Neuronal stem cell (in vitro differentiated cells): ENCODE results near the gene FAM210B.
A peak's percentile ranks its signal among the peaks of the same experiment; 100 is the strongest.

Experiments used
- DNase-seq: peaks from one replicate; pipeline ENCODE4 v3.0.0-alpha.2; 2013; ENCODE audit warnings: low spot score
- H2AFZ ChIP-seq: one replicate; pipeline ENCODE4 v1.6.1; 2013; ENCODE audit warnings: mild to moderate bottlenecking, low read length, inconsistent platforms
- H2AK5ac ChIP-seq: 2 replicates; pipeline ENCODE4 v1.6.1; 2013; ENCODE audit warnings: low read depth, mild to moderate bottlenecking, inconsistent platforms, low read length, moderate library complexity, mixed read lengths
- H2BK120ac ChIP-seq: 2 replicates; pipeline ENCODE4 v1.6.1; 2013; ENCODE audit warnings: low read depth, mild to moderate bottlenecking, inconsistent platforms, low read length, moderate library complexity, mixed read lengths
- H2BK12ac ChIP-seq: one replicate; pipeline ENCODE4 v1.6.1; 2013; ENCODE audit warnings: low read length, inconsistent platforms
- H2BK15ac ChIP-seq: 2 replicates; pipeline ENCODE4 v1.6.1; 2013; ENCODE audit warnings: mild to moderate bottlenecking, low read length, inconsistent platforms, mixed read lengths
- H2BK5ac ChIP-seq: one replicate; pipeline ENCODE4 v1.6.1; 2013; ENCODE audit warnings: inconsistent platforms, mild to moderate bottlenecking, low read length, moderate library complexity
- H3K14ac ChIP-seq: one replicate; pipeline ENCODE4 v1.6.1; 2013; ENCODE audit warnings: low read length, inconsistent platforms
- H3K18ac ChIP-seq: 2 replicates; pipeline ENCODE4 v1.6.1; 2013; ENCODE audit warnings: low read length, inconsistent platforms
- H3K23ac ChIP-seq: 2 replicates; pipeline ENCODE4 v1.6.1; 2013; ENCODE audit warnings: low read depth, mild to moderate bottlenecking, mixed read lengths, low read length, inconsistent platforms; ENCODE audit not compliant: poor library complexity
- H3K27ac ChIP-seq: replicated peaks from 3 replicates; pipeline ENCODE4 v1.5.1; 2013; ENCODE audit warnings: low read length, inconsistent platforms
- H3K27me3 ChIP-seq, 3 experiments: 2 replicates each; pipeline ENCODE4 v1.6.1; 2013; ENCODE audit warnings: low read length in 3 of 3, mild to moderate bottlenecking in 2 of 3, inconsistent platforms in 1 of 3, low read depth in 1 of 3, mixed read lengths in 1 of 3, moderate library complexity in 1 of 3; ENCODE audit not compliant: control insufficient read depth in 3 of 3, insufficient read depth in 3 of 3
- H3K36me3 ChIP-seq, 2 donors: replicated peaks in 1 of 2; 2 replicates each; pipeline ENCODE4 v1.6.1; 2013; ENCODE audit warnings: low read length in 2 of 2; ENCODE audit not compliant: control insufficient read depth in 2 of 2, insufficient read depth in 2 of 2
- H3K4ac ChIP-seq: 2 replicates; pipeline ENCODE4 v1.6.1; 2013; ENCODE audit warnings: inconsistent platforms, mild to moderate bottlenecking, low read length, moderate library complexity
- H3K4me1 ChIP-seq, 2 donors: 1 replicate in 1 of 2; 2 replicates in 1 of 2; pipeline ENCODE4 v1.6.1; 2013; ENCODE audit warnings: low read length in 2 of 2, low read depth in 1 of 2; ENCODE audit not compliant: control insufficient read depth in 2 of 2, insufficient read depth in 1 of 2
- H3K4me2 ChIP-seq: one replicate; pipeline ENCODE4 v1.6.1; 2013; ENCODE audit warnings: mild to moderate bottlenecking, low read length, inconsistent platforms; ENCODE audit not compliant: insufficient read depth, poor library complexity, severe bottlenecking
- H3K4me3 ChIP-seq, 2 donors: 2 replicates each; pipeline ENCODE4 v1.5.1; 2013; ENCODE audit warnings: low read length in 2 of 2, mild to moderate bottlenecking in 2 of 2, inconsistent platforms in 1 of 2, moderate library complexity in 1 of 2
- H3K79me1 ChIP-seq: one replicate; pipeline ENCODE4 v1.6.1; 2013; ENCODE audit warnings: low read depth, mild to moderate bottlenecking, inconsistent platforms, low read length, moderate library complexity
- H3K9ac ChIP-seq: one replicate; pipeline ENCODE4 v1.6.1; 2013; ENCODE audit warnings: mild to moderate bottlenecking, low read depth, low read length, inconsistent platforms; ENCODE audit not compliant: poor library complexity
- H3K9me3 ChIP-seq, 2 donors: replicated peaks in 1 of 2; 2 replicates each; pipeline versions ENCODE3 to v1.6.1; 2013; ENCODE audit warnings: low read length in 2 of 2, mild to moderate bottlenecking in 2 of 2, inconsistent platforms in 1 of 2, low read depth in 1 of 2, mixed read lengths in 1 of 2, moderate library complexity in 1 of 2; ENCODE audit not compliant: control insufficient read depth in 2 of 2, insufficient read depth in 1 of 2
- H4K8ac ChIP-seq: one replicate; pipeline ENCODE4 v1.6.1; 2013; ENCODE audit warnings: low read depth, mild to moderate bottlenecking, inconsistent platforms, low read length, moderate library complexity
- H4K91ac ChIP-seq: one replicate; pipeline ENCODE4 v1.6.1; 2013; ENCODE audit warnings: low read length, low read depth, mild to moderate bottlenecking, inconsistent platforms; ENCODE audit not compliant: poor library complexity
- WGBS, 2 donors: extraction: QIAGEN DNeasy Blood & Tissue Kit; methylation state at CpG; one replicate each; pipeline ENCODE4 v1.1.7; 2013; ENCODE audit warnings: missing lambda C conversion rate in 2 of 2, mixed read lengths in 1 of 2; ENCODE audit not compliant: insufficient read length in 2 of 2, insufficient replicate concordance in 1 of 2; ENCODE audit errors: extremely low coverage in 2 of 2; 5-methylcytosine and 5-hydroxymethylcytosine counted together

Gene FAM210B

DNA sequence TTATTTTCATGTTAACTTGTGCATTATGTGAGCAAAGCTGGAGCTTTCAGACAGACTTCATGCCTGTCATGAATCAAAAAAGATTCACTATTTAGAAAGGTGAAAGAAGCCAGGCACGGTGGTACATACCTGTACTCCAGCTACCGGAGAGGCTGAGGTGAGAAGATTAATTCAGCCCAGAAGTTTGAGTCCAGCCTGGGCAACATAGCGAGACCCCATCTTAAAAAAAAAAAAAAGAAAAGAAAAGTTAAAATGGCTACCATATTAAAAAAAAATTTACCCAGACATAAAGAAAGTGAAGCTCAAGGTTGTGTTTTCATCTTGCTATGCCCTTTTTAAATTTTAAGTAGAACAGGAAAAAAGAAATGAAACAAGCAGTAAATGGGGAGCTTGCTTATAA lies 54.2 kb downstream of the FAM210B start:
- no CpG with 5 or more reads among the region's 3 CpGs for WGBS, 2 donors

DNA sequence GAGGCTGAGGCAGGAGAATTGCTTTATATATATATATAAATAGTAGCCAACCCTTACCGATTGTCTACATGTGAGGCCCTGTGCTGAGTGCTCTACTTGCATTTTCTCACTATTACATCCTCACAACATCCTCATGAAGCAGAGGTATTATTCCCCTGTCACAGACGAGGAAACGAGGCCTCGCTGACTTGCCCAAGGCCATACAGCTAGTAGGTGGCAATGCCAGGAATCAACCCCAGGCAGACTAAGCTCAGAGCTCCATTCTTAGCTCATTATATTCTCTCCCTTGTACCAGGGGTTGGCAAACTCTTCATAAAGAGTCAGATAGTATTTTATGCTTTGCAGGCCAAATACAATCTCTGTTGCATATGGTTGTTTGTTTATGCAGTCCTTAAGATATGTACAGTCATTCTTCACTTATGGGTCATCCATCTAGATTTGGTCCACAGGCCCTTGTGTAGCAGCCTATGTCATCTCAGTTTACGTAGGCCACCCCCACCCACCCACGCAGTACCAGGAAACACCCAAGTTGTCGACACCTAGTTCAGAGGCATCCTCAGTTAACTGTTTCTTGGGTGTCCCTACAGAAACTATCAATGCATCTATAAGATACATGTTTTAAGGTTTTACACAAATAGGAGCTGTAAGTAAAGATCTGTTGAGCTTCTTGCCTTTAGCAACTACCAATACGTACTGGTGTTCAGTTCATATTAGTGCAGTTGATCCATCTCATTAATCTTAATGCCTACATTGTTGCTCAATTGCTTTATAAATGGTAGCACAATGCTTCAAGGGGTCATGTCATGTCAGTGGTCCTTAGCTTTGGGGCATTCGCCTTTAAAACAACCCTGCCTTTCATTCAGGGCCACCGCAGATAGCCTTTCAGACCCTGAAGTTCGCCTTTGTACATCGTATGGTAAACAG lies 56.3 kb downstream of the FAM210B start:
- H4K91ac ChIP-seq: no peak overlapping the region
- H3K4me1 ChIP-seq: no peaks in the 10 kb centered on the region
- H3K18ac ChIP-seq: no peak overlapping the region
- H3K23ac ChIP-seq: no peak overlapping the region
- H3K27ac ChIP-seq: no peak overlapping the region
- no peak overlapping the region for H4K8ac ChIP-seq
- no peak overlapping the region for H2BK5ac ChIP-seq
- H3K4ac ChIP-seq: no peak overlapping the region
- no peak for DNase-seq
- no peak overlapping the region for H3K4me3 ChIP-seq
- H3K14ac ChIP-seq: no peak overlapping the region
- no peak overlapping the region for H3K9ac ChIP-seq
- H2BK120ac ChIP-seq: no peak overlapping the region
- H2BK12ac ChIP-seq: no peak overlapping the region
- no peak overlapping the region for H3K4me2 ChIP-seq
- H2AK5ac ChIP-seq: no peak overlapping the region
- H2BK15ac ChIP-seq: no peak overlapping the region
- H3K27me3 ChIP-seq: no peaks in the 10 kb centered on the region
- H3K79me1 ChIP-seq: no peaks in the 10 kb centered on the region
- H3K36me3 ChIP-seq: peaks cover 3 to 9% of the 10 kb centered on the region in 2 donors
- peaks cover 0 to 2% of the 10 kb centered on the region in 2 donors for H3K9me3 ChIP-seq
- no CpG with 5 or more reads among the region's 12 CpGs for WGBS, 2 donors
- H2AFZ ChIP-seq: no peak overlapping the region

More for the DNA sequence above, 54.2 kb downstream of the FAM210B start:
- no peak overlapping the region for H2BK12ac ChIP-seq
- H3K4ac ChIP-seq: no peak overlapping the region
- H3K18ac ChIP-seq: no peak overlapping the region
- no peak overlapping the region for H2AK5ac ChIP-seq
- no peak overlapping the region for H4K91ac ChIP-seq
- peaks cover 0 to 2% of the 10 kb centered on the region in 2 donors for H3K9me3 ChIP-seq
- no peak overlapping the region for H2AFZ ChIP-seq
- H3K36me3 ChIP-seq: peaks cover 8 to 27% of the 10 kb centered on the region in 2 donors
- no peak overlapping the region for H2BK15ac ChIP-seq
- H4K8ac ChIP-seq: no peak overlapping the region
- DNase-seq: no peak
- H3K4me3 ChIP-seq: no peak overlapping the region
- no peaks in the 10 kb centered on the region for H3K4me1 ChIP-seq
- H2BK120ac ChIP-seq: no peak overlapping the region
- H3K23ac ChIP-seq: no peak overlapping the region
- H2BK5ac ChIP-seq: no peak overlapping the region
- H3K79me1 ChIP-seq: no peaks in the 10 kb centered on the region
- no peak overlapping the region for H3K9ac ChIP-seq
- no peaks in the 10 kb centered on the region for H3K27me3 ChIP-seq
- no peak overlapping the region for H3K14ac ChIP-seq
- H3K4me2 ChIP-seq: no peak overlapping the region
- H3K27ac ChIP-seq: no peak overlapping the region

DNA sequence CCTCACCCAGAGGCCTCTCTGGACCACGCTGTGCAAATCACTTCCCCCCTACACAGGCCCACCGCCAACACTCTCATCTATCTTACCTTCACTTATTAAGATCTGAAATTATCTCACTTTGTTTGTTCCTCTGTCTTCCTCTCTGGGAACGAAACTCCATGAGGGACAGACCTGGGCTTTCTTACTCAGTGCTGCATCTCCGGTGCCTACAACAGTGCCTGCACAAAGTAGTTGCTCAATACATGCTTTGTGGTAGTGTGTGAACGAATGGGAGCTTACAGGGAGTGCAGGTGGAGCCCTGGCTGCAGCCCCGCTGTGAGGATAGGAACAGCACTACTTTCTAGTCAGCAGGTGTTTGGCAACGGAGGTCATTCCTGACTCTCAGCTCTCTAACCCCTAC lies 58.6 kb downstream of the FAM210B start:
- H3K23ac ChIP-seq: no peak overlapping the region
- no peak overlapping the region for H4K8ac ChIP-seq
- no peaks in the 10 kb centered on the region for H3K27me3 ChIP-seq
- WGBS, 2 donors: no CpG with 5 or more reads among the region's 7 CpGs
- H3K36me3 ChIP-seq: peaks cover 3 to 7% of the 10 kb centered on the region in 2 donors
- no peak overlapping the region for H2BK12ac ChIP-seq
- H3K14ac ChIP-seq: no peak overlapping the region
- H2BK120ac ChIP-seq: no peak overlapping the region
- peaks cover 0 to 5% of the 10 kb centered on the region in 2 donors for H3K4me1 ChIP-seq
- no peak overlapping the region for H3K4ac ChIP-seq
- H3K9ac ChIP-seq: no peak overlapping the region
- H3K4me2 ChIP-seq: no peak overlapping the region
- no peaks in the 10 kb centered on the region for H3K79me1 ChIP-seq
- peaks cover 0 to 2% of the 10 kb centered on the region in 2 donors for H3K9me3 ChIP-seq
- no peak for DNase-seq
- no peak overlapping the region for H2BK5ac ChIP-seq
- H3K18ac ChIP-seq: no peak overlapping the region
- no peak overlapping the region for H3K4me3 ChIP-seq
- H2AK5ac ChIP-seq: no peak overlapping the region
- no peak overlapping the region for H2AFZ ChIP-seq
- H2BK15ac ChIP-seq: no peak overlapping the region
- H3K27ac ChIP-seq: no peak overlapping the region
- H4K91ac ChIP-seq: no peak overlapping the region

DNA sequence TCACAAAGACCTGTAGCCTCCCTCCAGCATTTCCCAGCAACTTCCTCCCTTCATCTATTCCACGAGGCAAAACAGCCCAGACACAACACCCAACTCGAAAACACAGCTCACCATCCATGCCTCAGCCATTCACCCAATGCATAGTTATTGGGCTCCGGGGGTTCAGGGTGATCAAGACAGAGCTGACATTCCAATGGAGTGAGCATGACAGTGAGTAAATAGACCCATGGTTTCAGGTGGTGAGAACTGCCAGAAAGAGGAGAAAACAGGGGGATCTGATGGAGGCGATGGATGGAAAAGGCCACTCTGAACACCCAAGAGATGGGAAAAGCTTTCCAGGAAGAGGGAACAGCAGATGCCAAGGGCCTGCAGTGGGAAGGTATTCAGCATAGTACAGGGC lies 59.1 kb downstream of the FAM210B start:
- Histone ChIP-seq H2BK15ac (no peak overlapping the region), H2BK12ac (no peak overlapping the region), H3K18ac (no peak overlapping the region), H3K79me1 (no peaks in the 10 kb centered on the region), H3K27me3 (no peaks in the 10 kb centered on the region), H3K9me3 (no peaks in the 10 kb centered on the region), H2BK120ac (no peak overlapping the region), H2BK5ac (no peak overlapping the region), H3K4ac (no peak overlapping the region), H4K91ac (no peak overlapping the region), H2AFZ (no peak overlapping the region), H3K27ac (no peak overlapping the region), H3K4me1 (peaks cover 0 to 10% of the 10 kb centered on the region in 2 donors), H3K14ac (no peak overlapping the region), H3K36me3 (peaks cover 0 to 3% of the 10 kb centered on the region in 2 donors), H3K4me3 (peak overlapping the region in 1 of 2 donors; percentile 55), H3K4me2 (no peak overlapping the region), H3K9ac (no peak overlapping the region), H4K8ac (no peak overlapping the region), H3K23ac (no peak overlapping the region), H2AK5ac (no peak overlapping the region)
- no peak for DNase-seq
- no CpG with 5 or more reads among the region's 4 CpGs for WGBS, 2 donors
